HG03060 (cell line): ENCODE measurements around the gene MECP2.

Source experiments
- ATAC-seq: cut with Tn5 transposase; IDR thresholded peaks from one replicate; pipeline ENCODE4 v1.9.1; 2021; ENCODE audit warnings: low read depth, moderate number of reproducible peaks; ENCODE audit not compliant: unreplicated experiment

The MECP2 gene

GRCh38 chrX:154116426-154117211 lies 19.1 kb upstream of the MECP2 start:
- no peak for ATAC-seq

GRCh38 chrX:154115750-154116149 lies 18.2 kb upstream of the MECP2 start:
- no peak for ATAC-seq

GRCh38 chrX:154115071-154115470 lies 17.6 kb upstream of the MECP2 start:
- no peak for ATAC-seq

GRCh38 chrX:154114652-154115051 lies 17.1 kb upstream of the MECP2 start:
- ATAC-seq = no peak

GRCh38 chrX:154113729-154114128 lies 16.2 kb upstream of the MECP2 start:
- no peak for ATAC-seq

- ATAC-seq = no peak
Measured at GRCh38 chrX:154098551-154098950, 1.0 kb upstream of the MECP2 start.

- ATAC-seq = no peak
Measured at GRCh38 chrX:154097003-154097588, 421 bp downstream of the MECP2 start.

GRCh38 chrX:154096140-154097002 lies 1.1 kb downstream of the MECP2 start:
- ATAC-seq = no peak

- no peak for ATAC-seq
Measured at GRCh38 chrX:154094833-154095232, 2.7 kb downstream of the MECP2 start.

GRCh38 chrX:154093965-154094364 lies 3.6 kb downstream of the MECP2 start:
- ATAC-seq = no peak

GRCh38 chrX:154092371-154092770 lies 5.1 kb downstream of the MECP2 start:
- ATAC-seq = no peak

- no peak for ATAC-seq
Measured at GRCh38 chrX:154091678-154092077, 5.8 kb downstream of the MECP2 start.

GRCh38 chrX:154090731-154091130 lies 6.8 kb downstream of the MECP2 start:
- ATAC-seq = no peak

- ATAC-seq = no peak
Measured at GRCh38 chrX:154084449-154085300, 12.8 kb downstream of the MECP2 start.

GRCh38 chrX:154083126-154083517 lies 14.4 kb downstream of the MECP2 start:
- ATAC-seq = no peak

- no peak for ATAC-seq
Measured at GRCh38 chrX:154082396-154083125, 15.0 kb downstream of the MECP2 start.

GRCh38 chrX:154077101-154077500 lies 20.4 kb downstream of the MECP2 start:
- no peak for ATAC-seq

- ATAC-seq = no peak
Measured at GRCh38 chrX:154074199-154074598, 23.3 kb downstream of the MECP2 start.

GRCh38 chrX:154072192-154072591 lies 25.3 kb downstream of the MECP2 start:
- no peak for ATAC-seq

- ATAC-seq = no peak
Measured at GRCh38 chrX:154068560-154068959, 29.0 kb downstream of the MECP2 start.
